Activated gamma-delta T cell (primary cell): Measurements from ENCODE around the gene NFYB.
"Not testable (repeated sequence)": the region's sequence is repeated elsewhere in the genome, so short reads cannot be mapped to it uniquely, and the experiment has no call there.

ENCODE experiments used
- DNase-seq: peaks from one replicate; lab custom pipeline; 2025; lab: John Stamatoyannopoulos, UW

NFYB gene

DNA sequence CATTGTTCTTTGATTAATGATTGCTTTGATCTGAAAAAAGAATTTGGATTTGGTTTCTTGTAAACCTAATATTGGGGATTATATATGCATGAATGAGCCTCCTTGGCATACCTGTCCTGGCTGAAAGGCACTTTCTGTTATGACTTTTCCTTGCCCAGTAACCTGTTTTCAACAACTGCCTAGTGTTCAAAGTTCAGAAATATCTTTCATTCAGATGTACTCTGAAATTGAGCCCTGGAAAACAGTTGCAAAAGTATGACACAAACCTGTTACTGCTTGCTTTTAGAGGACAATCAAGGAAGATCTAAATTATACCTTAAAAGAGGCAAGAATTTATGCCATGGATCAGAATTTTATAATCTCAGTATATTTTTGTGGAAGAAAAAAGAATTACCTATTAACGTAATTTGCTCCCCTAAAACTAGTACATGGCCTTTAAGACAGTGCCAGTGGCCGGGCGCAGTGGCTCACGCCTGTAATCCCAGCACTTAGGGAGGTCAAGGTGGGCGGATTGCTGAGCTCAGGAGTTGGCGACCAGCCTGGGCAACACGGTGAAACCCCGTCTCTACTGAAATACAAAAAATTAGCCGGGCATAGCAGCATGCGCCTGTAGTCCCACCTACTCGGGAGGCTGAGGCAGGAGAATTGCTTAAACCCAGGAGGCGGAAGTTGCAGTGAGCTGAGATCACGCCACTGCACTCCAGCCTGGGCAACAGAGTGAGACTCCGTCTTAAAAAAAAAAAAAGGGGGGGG is 23.0 kb downstream of the NFYB start:
- DNase-seq: not testable (repeated sequence)

DNA sequence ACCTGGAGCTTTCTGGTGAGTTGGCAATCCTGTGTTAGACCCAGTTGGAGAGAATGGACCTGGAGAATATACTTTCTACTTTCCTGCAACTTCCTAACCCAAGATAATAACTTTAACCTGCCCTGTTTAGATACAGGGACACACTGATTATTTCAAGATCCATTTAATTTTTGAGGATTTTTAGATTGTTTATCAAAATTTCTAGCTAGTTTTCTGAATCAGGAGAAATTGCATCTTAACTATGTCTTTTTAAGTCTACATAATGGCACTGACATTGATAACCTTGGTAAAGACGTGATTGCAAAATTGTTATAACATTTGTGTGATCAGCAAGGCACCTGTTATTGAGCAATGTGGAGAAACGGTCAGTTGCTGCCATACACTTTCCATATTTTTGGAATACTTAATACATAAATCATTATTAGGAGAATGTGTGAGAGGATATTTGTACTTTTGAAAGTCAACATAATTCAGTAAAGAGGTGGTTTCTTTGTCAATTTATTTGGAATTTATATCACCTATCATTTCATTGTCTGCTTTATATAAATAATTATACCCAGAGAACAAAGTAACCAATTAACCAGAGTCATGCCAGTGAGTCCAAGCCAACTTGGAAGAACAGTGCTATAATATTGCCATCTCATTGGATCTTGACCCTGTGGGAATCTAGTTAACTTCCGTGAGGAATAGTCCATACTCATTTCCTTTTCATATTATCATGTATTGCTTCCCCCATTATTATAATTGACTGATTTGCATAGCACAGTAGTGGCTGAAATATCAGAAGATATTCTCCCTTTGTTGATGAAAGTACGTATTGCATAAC is 28.4 kb downstream of the NFYB start:
- DNase-seq: no peak

DNA sequence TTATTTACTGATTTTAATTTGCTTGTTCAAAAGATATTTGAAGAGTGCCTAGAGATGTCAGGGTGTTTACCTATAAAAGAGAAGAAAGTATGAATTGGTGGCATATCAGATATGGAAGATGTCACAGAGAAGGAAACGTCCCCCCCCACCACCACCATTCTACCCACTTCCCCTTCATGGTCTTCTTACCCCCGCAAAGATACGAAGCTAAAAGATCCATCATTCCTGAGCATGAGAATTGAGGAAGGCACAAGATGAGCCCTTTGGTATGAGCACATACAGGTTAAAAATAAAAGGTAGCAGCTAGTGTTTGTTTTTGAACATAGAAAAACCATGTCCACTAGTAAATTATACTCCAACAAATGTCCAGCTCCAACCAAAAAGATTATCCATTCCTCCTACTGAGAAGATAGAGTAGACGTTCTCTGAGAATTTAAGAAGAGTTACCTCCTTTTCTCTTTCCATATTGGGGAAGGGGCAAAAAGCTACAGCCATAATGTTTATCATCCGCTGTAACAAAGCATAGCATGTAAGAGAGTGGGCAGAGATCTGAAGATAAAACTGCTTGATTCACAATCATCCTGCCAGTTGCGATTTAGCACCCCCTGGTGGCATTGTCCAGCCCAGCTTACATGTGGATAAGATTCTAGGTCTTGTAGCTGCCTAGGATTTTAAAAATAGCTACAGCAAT is 29.1 kb downstream of the NFYB start:
- DNase-seq: no peak

DNA sequence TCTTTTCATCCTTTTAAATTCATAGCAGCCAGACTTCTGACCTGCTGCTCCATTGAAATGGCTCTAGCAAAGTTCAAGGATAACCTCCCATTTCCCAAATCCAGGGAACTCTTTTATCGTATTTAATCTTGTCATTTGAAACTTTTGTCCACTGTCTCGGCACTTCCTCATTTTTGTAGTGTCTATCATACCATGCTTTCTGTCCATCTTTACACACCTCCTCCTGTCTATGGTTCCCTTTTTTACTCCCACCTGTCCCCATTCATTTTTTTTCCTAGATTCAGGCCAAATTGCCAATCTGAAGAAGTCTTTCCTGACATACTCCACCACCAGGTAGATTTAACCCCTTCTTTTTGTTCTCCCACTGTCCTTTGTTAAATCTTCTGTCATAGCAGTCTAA is 31.0 kb downstream of the NFYB start:
- DNase-seq: no peak

DNA sequence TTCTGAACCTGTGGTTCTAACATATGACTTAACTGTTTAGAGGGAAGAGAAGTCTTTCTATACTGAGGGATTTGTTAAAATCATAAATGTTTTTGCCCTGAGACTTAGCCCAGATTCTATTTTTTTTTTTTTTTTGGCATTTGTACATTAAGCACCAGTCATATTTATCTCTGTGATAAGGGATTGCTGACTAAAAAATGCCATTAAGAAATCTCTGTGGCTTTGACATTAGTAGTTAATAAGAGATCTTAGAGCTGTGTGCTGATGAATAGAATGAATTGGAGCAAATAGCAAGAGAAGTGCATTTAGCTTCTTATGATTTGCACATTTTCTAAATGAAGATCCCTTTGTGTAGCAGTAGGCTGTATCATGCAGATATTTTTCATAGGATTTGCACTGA is 32.5 kb downstream of the NFYB start:
- DNase-seq: no peak

DNA sequence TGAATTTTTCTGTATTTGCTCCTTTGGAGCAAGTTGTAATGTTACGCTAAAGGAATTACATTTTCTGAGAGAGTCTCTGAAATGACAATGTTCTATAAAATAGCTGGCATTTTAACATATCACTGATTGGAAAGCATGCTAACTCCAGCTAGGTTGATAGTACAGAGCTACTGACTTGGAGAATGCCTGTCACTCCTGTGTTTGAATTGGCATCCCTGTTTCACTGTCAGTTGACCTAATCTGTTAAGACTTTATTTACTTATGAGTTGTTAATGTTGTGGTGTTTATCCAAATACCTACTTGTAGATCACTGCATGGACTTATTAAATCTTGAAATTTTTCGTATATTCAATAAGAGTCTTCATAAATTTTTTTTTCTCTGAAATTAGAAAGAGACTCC is 40.1 kb downstream of the NFYB start:
- no peak for DNase-seq

DNA sequence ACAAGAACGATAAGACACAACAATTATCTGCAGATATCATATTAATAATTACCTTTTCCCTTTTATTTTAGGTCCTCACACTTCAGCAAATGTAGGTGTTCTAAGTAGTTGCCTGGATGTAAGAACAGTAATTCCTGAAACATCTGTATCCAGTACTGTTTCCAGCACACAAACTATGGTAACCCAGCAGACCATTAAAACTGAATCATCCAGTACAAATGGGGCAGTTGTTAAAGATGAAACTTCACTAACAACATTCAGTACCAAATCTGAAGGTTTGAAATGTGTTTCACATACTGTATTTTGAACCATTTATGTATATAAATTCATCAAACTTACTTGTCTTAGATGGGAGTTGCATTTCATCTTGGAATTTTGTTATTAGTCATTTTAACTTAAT is 42.7 kb downstream of the NFYB start:
- no peak for DNase-seq

DNA sequence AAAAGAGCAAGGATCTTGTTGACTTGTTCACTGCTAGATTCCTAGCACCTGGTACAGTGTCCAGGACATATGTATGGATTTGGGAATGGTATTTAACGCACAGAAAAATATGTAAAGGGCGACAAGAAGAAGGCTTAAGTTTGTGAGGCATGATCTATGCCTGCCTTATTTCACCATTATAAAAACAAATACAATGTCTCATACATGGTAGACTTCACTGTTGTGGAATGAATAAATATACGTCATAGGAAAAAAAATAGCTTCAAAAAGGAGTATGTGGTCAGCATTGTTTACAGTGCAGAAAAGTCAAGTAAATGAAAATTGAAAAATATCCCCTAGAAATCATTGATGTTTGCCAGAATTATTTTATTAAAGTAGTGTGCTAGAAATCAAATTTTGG is 43.7 kb downstream of the NFYB start:
- no peak for DNase-seq

DNA sequence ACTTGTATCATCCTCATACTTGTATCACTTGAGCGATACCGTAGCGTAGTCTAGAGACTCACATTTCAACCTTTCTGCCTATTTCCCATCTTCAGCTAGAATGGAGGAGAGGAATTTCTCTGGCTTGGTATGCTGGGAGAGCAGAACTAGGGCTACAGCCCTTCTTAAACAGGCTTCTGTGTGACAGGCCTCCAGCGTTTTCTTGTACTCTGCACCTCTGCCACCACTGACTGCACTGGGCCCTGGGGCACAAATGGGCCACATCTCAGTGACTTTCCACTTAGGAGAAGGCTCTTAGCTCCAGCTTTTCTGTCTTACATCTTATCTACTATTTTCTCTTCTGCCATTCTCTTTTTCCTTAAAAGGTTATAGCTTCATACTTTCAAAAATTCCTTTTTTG is 46.9 kb downstream of the NFYB start:
- DNase-seq: no peak

DNA sequence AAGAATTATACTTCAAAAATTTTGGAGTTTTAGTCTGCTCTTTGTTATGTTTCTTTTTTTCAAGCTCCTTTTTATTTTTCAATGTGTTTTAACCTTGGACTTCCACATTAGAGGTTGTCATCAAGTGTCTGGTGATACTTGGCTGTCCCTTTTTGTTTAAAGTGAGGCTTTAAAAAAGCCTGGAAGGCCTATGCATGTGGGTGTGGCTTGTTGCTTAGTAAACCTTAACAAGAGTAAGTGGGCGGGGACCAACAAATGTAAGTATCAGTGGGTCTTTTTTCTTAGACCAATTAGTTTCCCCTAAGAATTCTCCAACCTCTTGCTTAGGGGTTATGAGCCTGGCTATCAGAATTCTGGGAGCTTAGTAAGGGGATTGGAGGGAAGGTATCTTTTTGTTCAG is 47.3 kb downstream of the NFYB start:
- no peak for DNase-seq

DNA sequence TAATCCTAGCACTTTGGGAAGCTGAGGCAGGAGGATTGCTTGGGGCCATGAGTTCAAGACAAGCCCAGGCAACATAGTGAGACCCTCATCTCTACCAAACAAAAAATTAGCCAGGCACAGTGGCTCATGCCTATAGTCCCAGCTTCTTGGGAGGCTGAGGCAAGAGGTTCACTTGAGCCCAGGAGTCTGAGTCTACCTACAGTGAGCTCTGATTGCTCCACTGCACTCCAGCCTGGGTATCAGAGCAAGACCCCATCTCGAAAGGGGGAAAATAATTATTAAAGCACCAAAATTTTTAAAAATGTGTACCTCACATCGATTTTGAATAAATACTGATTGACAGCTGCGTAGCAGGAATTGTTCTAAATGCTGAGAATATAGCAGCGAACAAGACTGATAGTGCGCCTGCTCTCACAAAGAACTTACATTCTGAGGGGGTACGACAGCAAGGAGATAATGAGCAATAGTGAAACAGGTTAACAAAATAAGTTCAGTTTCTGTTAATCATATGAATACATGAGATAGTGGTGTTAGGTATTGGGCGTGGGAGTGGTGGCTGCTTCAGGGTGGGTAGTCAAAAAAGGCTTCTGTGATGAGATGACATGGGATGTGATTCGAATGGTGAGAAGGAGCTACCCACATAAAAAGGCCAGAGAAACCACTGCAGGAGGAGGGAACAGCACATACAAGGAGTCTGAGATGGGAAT is 54.1 kb downstream of the NFYB start:
- DNase-seq: no peak

DNA sequence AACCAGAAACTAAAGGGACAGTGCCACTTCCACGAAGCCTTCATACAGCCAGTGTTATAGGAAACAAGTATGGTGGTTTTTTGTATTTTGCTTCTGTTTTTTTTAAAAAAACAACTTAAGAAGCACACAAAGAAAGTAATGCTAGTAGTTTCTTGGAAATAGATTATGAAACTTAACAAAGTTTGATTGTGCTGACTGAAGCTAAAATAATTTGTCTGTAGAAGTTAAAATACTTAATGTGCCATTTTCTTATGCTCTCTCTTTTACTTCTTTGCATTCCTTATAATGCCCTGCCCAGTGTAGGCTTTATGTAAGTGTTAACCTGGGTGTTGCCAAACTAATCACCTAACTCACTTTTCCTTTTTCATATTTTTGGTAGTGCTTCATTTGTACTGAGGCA is 57.2 kb downstream of the NFYB start:
- no peak for DNase-seq

DNA sequence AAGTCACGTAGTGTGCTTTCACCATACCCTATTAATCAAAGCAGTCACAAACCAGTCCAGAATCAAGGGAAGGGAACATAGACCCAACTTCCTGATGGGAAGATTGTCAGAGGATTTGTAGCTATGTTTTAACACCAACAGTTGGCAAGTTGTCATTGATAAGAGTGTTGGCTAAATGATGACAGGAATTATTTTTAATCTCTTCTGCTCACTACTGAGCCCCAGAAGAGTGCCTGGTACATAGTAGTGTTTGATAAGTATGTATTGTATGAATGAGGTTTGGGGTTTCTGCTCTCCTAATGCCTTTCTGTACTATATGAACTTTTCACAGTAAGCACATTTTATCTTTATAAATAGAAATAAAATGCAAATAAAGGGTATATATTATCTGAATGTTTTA is 59.0 kb downstream of the NFYB start:
- no peak for DNase-seq

DNA sequence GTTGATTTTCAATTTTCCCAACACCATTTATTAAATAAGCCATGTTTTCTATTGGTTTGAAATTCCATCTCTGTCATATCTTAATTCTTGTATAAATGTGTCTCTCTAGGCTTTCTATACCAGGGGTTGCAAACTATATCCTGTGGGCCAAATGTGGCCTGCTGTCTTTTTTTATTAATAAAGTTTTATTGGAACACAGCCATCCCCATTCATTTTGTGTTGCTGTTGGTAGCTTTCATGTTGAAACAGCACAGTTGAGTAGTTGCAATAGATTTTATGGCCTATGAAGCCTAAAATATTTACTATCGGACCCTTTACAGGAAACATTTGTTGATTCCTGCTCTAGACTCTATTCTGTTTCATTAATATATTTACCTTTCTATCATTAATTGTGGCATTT is 64.3 kb downstream of the NFYB start:
- DNase-seq: no peak

DNA sequence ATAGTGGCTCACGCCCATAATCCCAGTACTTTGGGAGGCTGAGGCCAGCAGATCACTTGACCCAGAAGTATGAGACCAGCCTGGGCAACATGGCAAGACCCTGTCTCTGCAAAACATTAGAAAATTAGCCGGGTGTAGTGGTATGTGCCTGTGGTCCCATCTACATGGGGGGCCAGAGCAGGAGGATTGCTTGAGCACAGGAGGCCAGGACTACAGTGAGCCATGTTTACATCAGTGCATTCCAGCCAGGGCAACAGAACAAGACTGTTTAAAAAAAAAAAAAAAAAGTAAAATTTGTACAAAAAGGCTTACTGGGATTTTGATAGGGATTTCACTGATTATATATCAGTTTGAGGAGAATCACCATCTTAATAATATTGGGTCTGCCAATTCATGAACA is 65.9 kb downstream of the NFYB start:
- DNase-seq: no peak
